A549 treated with AZD2906 at 1 μM for 4 hours (cell line): ENCODE results near the gene JAKMIP3. TPM values are rescaled to one million over a fixed set of nuclear protein-coding genes. Genes with fewer than 3 reads are reported as not detected.

Source experiments
- total RNA-seq: library from RNA; stranded (reverse); fragments of 200-300 nt; extraction: Qiagen RNA extraction; gene quantifications from 5 replicates; pipeline ENCODE4 v1.2.3, GENCODE V29; 2022

The JAKMIP3 gene
- total RNA-seq = 0.68 to 1.1 TPM (median 1.00 TPM) in 5 replicates

GRCh38 chr10:132065491-132066105, at the start of gene JAKMIP3:
JAKMIP3 (plus strand) TSS chr10:132065946; CDS start chr10:132104809, 38,863 bp downstream.

Other genes starting within 250 kb of the JAKMIP3 start
- 20.9 to 27.9 TPM (median 27.4 TPM) in 5 replicates for gene PPP2R2D, start 164.9 kb upstream of the JAKMIP3 start, total RNA-seq
- 38.9 to 44.5 TPM (median 43.4 TPM) in 5 replicates for gene BNIP3, start 84.0 kb upstream of the JAKMIP3 start, total RNA-seq
- gene DPYSL4, start 121.0 kb downstream of the JAKMIP3 start, total RNA-seq = 15.3 to 20.4 TPM (median 19.3 TPM) in 5 replicates
- 35.3 to 50.2 TPM (median 47.3 TPM) in 5 replicates for gene STK32C, start 242.0 kb downstream of the JAKMIP3 start, total RNA-seq